ENCODE results near the gene ZWILCH. TPM values are rescaled to one million over a fixed set of nuclear protein-coding genes. Genes with fewer than 3 reads are reported as not detected.
"Not testable (repeated sequence)": the region's sequence is repeated elsewhere in the genome, so short reads cannot be mapped to it uniquely, and the experiment has no call there.

ZWILCH gene
- total and polyA plus RNA-seq, 2 experiments from 2014 or later = 20.7 to 31.5 TPM

- Histone ChIP-seq H3K27me3 (replicated peaks; ENCODE audit: insufficient read depth) (peaks cover 6% of the 10 kb centered on the region; the same call in 1 of the 2 replicates), H3K9ac (no peak overlapping the region), H3K9me3 (ENCODE audit: low read depth) (no peaks in the 10 kb centered on the region), H3K4me2 (ENCODE audit: unreplicated experiment) (no peak overlapping the region), H3K4me3 (no peak overlapping the region), H3K79me2 (ENCODE audit: insufficient read depth) (no peaks in the 10 kb centered on the region), H2AFZ (no peak overlapping the region), H4K20me1 (ENCODE audit: insufficient read depth) (no peaks in the 10 kb centered on the region), H3F3A (ENCODE audit: insufficient read depth) (no peaks in the 10 kb centered on the region), H3K4me1 (ENCODE audit: insufficient read depth) (no peaks in the 10 kb centered on the region), H3K27ac (no peak overlapping the region), H3K9me2 (ENCODE audit: insufficient read depth) (no peaks in the 10 kb centered on the region), H3K36me3 (ENCODE audit: low read depth) (no peaks in the 10 kb centered on the region)
- TF ChIP-seq EZH2phosphoT487 (IDR thresholded peaks at IDR 0.05; ENCODE audit: insufficient read depth, low read depth) (no peak), EZH2 (IDR thresholded peaks at IDR 0.05; ENCODE audit: insufficient read depth, poor library complexity, severe bottlenecking) (no peak)
- in situ Hi-C loops (cut with MboI) = no loop called here
- DNase-seq = no peak
- 66 to 68% methylated on average over 5 of the region's 5 CpGs for WGBS, 2 experiments (ENCODE audit: low coverage in 1 of 2, low lambda C conversion rate in 2 of 2, missing lambda C conversion rate in 2 of 2)
Observed at GRCh38 chr15:66587749-66588148, 82.6 kb downstream of the ZWILCH start.

GRCh38 chr15:66588537-66588936 lies 83.4 kb downstream of the ZWILCH start:
- Histone ChIP-seq H3F3A (ENCODE audit: insufficient read depth) (no peaks in the 10 kb centered on the region), H3K9me3 (ENCODE audit: low read depth) (no peaks in the 10 kb centered on the region), H3K9me2 (ENCODE audit: insufficient read depth) (no peaks in the 10 kb centered on the region), H3K27ac (no peak overlapping the region), H3K27me3 (replicated peaks; ENCODE audit: insufficient read depth) (peaks cover 6% of the 10 kb centered on the region; the same call in 1 of the 2 replicates), H3K79me2 (ENCODE audit: insufficient read depth) (no peaks in the 10 kb centered on the region), H3K36me3 (ENCODE audit: low read depth) (no peaks in the 10 kb centered on the region), H4K20me1 (ENCODE audit: insufficient read depth) (no peaks in the 10 kb centered on the region), H3K4me3 (no peak overlapping the region), H3K4me2 (ENCODE audit: unreplicated experiment) (no peak overlapping the region), H2AFZ (no peak overlapping the region), H3K4me1 (ENCODE audit: insufficient read depth) (no peaks in the 10 kb centered on the region), H3K9ac (no peak overlapping the region)
- in situ Hi-C loops (cut with MboI) = no loop called here
- WGBS, 2 experiments (ENCODE audit: low coverage in 1 of 2, low lambda C conversion rate in 2 of 2, missing lambda C conversion rate in 2 of 2) = 64 to 65% methylated on average over 5 of the region's 5 CpGs
- TF ChIP-seq EZH2 (IDR thresholded peaks at IDR 0.05; ENCODE audit: insufficient read depth, poor library complexity, severe bottlenecking) = no peak
- no peak for TF ChIP-seq EZH2phosphoT487 (IDR thresholded peaks at IDR 0.05; ENCODE audit: insufficient read depth, low read depth)
- no peak for DNase-seq

GRCh38 chr15:66588971-66589370 lies 83.8 kb downstream of the ZWILCH start:
- DNase-seq = no peak
- Histone ChIP-seq H4K20me1 (ENCODE audit: insufficient read depth) (no peaks in the 10 kb centered on the region), H3K4me1 (ENCODE audit: insufficient read depth) (no peaks in the 10 kb centered on the region), H3F3A (ENCODE audit: insufficient read depth) (no peaks in the 10 kb centered on the region), H2AFZ (no peak overlapping the region), H3K9me3 (ENCODE audit: low read depth) (no peaks in the 10 kb centered on the region), H3K4me3 (no peak overlapping the region), H3K9ac (no peak overlapping the region), H3K4me2 (ENCODE audit: unreplicated experiment) (no peak overlapping the region), H3K36me3 (ENCODE audit: low read depth) (no peaks in the 10 kb centered on the region), H3K27me3 (replicated peaks; ENCODE audit: insufficient read depth) (peaks cover 6% of the 10 kb centered on the region; the same call in 1 of the 2 replicates), H3K79me2 (ENCODE audit: insufficient read depth) (no peaks in the 10 kb centered on the region), H3K9me2 (ENCODE audit: insufficient read depth) (no peaks in the 10 kb centered on the region), H3K27ac (no peak overlapping the region)
- TF ChIP-seq EZH2phosphoT487 (IDR thresholded peaks at IDR 0.05; ENCODE audit: insufficient read depth, low read depth) (no peak), EZH2 (IDR thresholded peaks at IDR 0.05; ENCODE audit: insufficient read depth, poor library complexity, severe bottlenecking) (no peak)
- 65 to 68% methylated on average over 8 of the region's 8 CpGs for WGBS, 2 experiments (ENCODE audit: low coverage in 1 of 2, low lambda C conversion rate in 2 of 2, missing lambda C conversion rate in 2 of 2)
- in situ Hi-C loops (cut with MboI) = no loop called here

GRCh38 chr15:66589429-66589828 lies 84.3 kb downstream of the ZWILCH start:
- H3K4me2 ChIP-seq (ENCODE audit: unreplicated experiment); H4K20me1 ChIP-seq (ENCODE audit: insufficient read depth); H3K79me2 ChIP-seq (ENCODE audit: insufficient read depth); H3K36me3 ChIP-seq (ENCODE audit: low read depth); H3F3A ChIP-seq (ENCODE audit: insufficient read depth); H3K27ac ChIP-seq; H3K9me2 ChIP-seq (ENCODE audit: insufficient read depth); in situ Hi-C loops (cut with MboI); H3K4me3 ChIP-seq; H3K27me3 ChIP-seq (replicated peaks; ENCODE audit: insufficient read depth); H3K4me1 ChIP-seq (ENCODE audit: insufficient read depth); H2AFZ ChIP-seq; H3K9me3 ChIP-seq (ENCODE audit: low read depth); H3K9ac ChIP-seq; DNase-seq: not testable (repeated sequence)
- WGBS, 2 experiments (ENCODE audit: low coverage in 1 of 2, low lambda C conversion rate in 2 of 2, missing lambda C conversion rate in 2 of 2) = 77 to 88% methylated on average over 6 of the region's 6 CpGs

- Histone ChIP-seq H4K20me1 (ENCODE audit: insufficient read depth) (no peaks in the 10 kb centered on the region), H3K4me1 (ENCODE audit: insufficient read depth) (no peaks in the 10 kb centered on the region), H2AFZ (no peak overlapping the region), H3K4me3 (no peak overlapping the region), H3K36me3 (ENCODE audit: low read depth) (no peaks in the 10 kb centered on the region), H3K79me2 (ENCODE audit: insufficient read depth) (no peaks in the 10 kb centered on the region), H3K9me3 (ENCODE audit: low read depth) (no peaks in the 10 kb centered on the region), H3K9ac (no peak overlapping the region), H3K27ac (no peak overlapping the region), H3F3A (ENCODE audit: insufficient read depth) (peaks cover 3% of the 10 kb centered on the region; the same call in 1 of the 2 replicates), H3K4me2 (ENCODE audit: unreplicated experiment) (no peak overlapping the region), H3K9me2 (ENCODE audit: insufficient read depth) (no peaks in the 10 kb centered on the region), H3K27me3 (replicated peaks; ENCODE audit: insufficient read depth) (peaks cover 6% of the 10 kb centered on the region; the same call in 1 of the 2 replicates)
- in situ Hi-C loops (cut with MboI) = no loop called here
- TF ChIP-seq EZH2 (IDR thresholded peaks at IDR 0.05; ENCODE audit: insufficient read depth, poor library complexity, severe bottlenecking) = no peak
- TF ChIP-seq EZH2phosphoT487 (IDR thresholded peaks at IDR 0.05; ENCODE audit: insufficient read depth, low read depth) = no peak
- 86 to 88% methylated on average over 2 of the region's 2 CpGs for WGBS, 2 experiments (ENCODE audit: low coverage in 1 of 2, low lambda C conversion rate in 2 of 2, missing lambda C conversion rate in 2 of 2)
- no peak for DNase-seq
Observed at GRCh38 chr15:66590435-66590834, 85.3 kb downstream of the ZWILCH start.
